A549 (cell line): ENCODE data around the gene POLR3GL. TPM values are rescaled to one million over a fixed set of nuclear protein-coding genes. Genes with fewer than 3 reads are reported as not detected.

Experiments used
- ATAC-seq, 2 experiments: fragments of 200-7000 bp in 1 of 2; fragments of >200 bp in 1 of 2; cut with Nextera tagmentation in 1 of 2; cut with Tn5 transposase in 1 of 2; 3 replicates each; pipeline versions ENCODE4 v1.8.0 to v1.9.1; 2018 to 2020; ENCODE audit warnings: mild to moderate bottlenecking in 1 of 2, moderate library complexity in 1 of 2
- CTCF ChIA-PET: fragments of 300-600 bp; sonication (Branson Sonifier 250); formaldehyde crosslinking; extraction: SDS; loops from one replicate; lab custom pipeline; 2021; ENCODE audit warnings: antibody characterized with exemption, inconsistent platforms; lab: Yijun Ruan, JAX
- POLR2A ChIA-PET: fragments of 350-600 bp; formaldehyde crosslinking; extraction: SDS; loops from one replicate; lab custom pipeline; 2021; ENCODE audit warnings: antibody characterized with exemption, inconsistent platforms; lab: Yijun Ruan, JAX
- DNase-seq, 2 experiments: peaks; one replicate each; pipeline versions ENCODE4 v3.0.0 to v3.0.0-alpha.2; 2011 to 2016; ENCODE audit warnings: low read depth in 1 of 2, low spot score in 1 of 2
- FAIRE-seq: peaks from 2 replicates; lab custom pipeline; 2011; peaks lifted over from hg19 to GRCh38; lab: Jason Lieb, UNC
- H3K27ac ChIP-seq, 2 experiments: fragments of >200 bp; sonication (Bioruptor Twin); formaldehyde crosslinking; 3 replicates each; pipeline ENCODE4 v1.5.1; 2016 to 2017
- H3K4me1 ChIP-seq: fragments of >200 bp; sonication (Bioruptor Twin); formaldehyde crosslinking; 3 replicates; pipeline ENCODE4 v1.6.1; 2016
- H3K4me2 ChIP-seq: fragments of >200 bp; sonication (Bioruptor Twin); formaldehyde crosslinking; 3 replicates; pipeline ENCODE4 v1.6.1; 2016
- H3K4me3 ChIP-seq: fragments of >200 bp; sonication (Bioruptor Twin); formaldehyde crosslinking; 3 replicates; pipeline ENCODE4 v1.5.1; 2016
- H3K9me3 ChIP-seq: fragments of >200 bp; sonication (Bioruptor Twin); formaldehyde crosslinking; 3 replicates; pipeline ENCODE4 v1.6.1; 2016
- BHLHE40 ChIP-seq: IDR thresholded peaks from 2 replicates; pipeline ENCODE4 v1.6.1; 2012; ENCODE audit warnings: low read depth, low read length, inconsistent platforms
- CBX2 ChIP-seq: fragments of 200-600 bp; sonication (generic); IDR thresholded peaks from 2 replicates; pipeline ENCODE4 v1.6.1; 2016; ENCODE audit warnings: low read depth, mild to moderate bottlenecking, borderline replicate concordance
- CHD2 ChIP-seq: fragments of 150-350 bp; IDR thresholded peaks from 2 replicates; pipeline ENCODE4 v1.6.1; 2014; ENCODE audit warnings: low read length; ENCODE audit not compliant: partially characterized antibody
- CHD4 ChIP-seq: fragments of 200-600 bp; sonication (generic); IDR thresholded peaks from 2 replicates; pipeline ENCODE4 v1.6.1; 2016; ENCODE audit warnings: antibody characterized with exemption, mild to moderate bottlenecking, borderline replicate concordance
- E2F6 ChIP-seq: IDR thresholded peaks from 2 replicates; pipeline ENCODE4 v1.6.1; 2012; ENCODE audit warnings: low read depth, borderline replicate concordance
- FOSB ChIP-seq: fragments of 250-450 bp; sonication (Bioruptor Pico); IDR thresholded peaks from 2 replicates; pipeline ENCODE4 v1.5.0; 2020; ENCODE audit warnings: mild to moderate bottlenecking, moderate library complexity
- FOSL2 ChIP-seq, 2 experiments: fragments of 450-650 bp in 1 of 2; fragments of >200 bp in 1 of 2; sonication (Bioruptor Twin) in 1 of 2; formaldehyde crosslinking; IDR thresholded peaks; 2 replicates each; pipeline versions ENCODE4 v1.5.0 to v1.6.1; 2016 to 2020; ENCODE audit warnings: mild to moderate bottlenecking in 1 of 2, moderate library complexity in 1 of 2
- GATA3 ChIP-seq: IDR thresholded peaks from 2 replicates; pipeline ENCODE4 v1.6.1; 2012; ENCODE audit warnings: borderline replicate concordance
- HDAC2 ChIP-seq: fragments of 200-600 bp; sonication (generic); IDR thresholded peaks from 2 replicates; pipeline ENCODE4 v1.6.1; 2016
- HOXB5 ChIP-seq: fragments of 250-450 bp; sonication (Bioruptor Pico); IDR thresholded peaks from 2 replicates; pipeline ENCODE4 v1.5.0; 2020; ENCODE audit warnings: mild to moderate bottlenecking, moderate library complexity
- JUNB ChIP-seq: fragments of >200 bp; sonication (Bioruptor Twin); formaldehyde crosslinking; IDR thresholded peaks from 2 replicates; pipeline ENCODE4 v1.6.1; 2016
- KDM5A ChIP-seq: fragments of 200-600 bp; sonication (generic); IDR thresholded peaks from 2 replicates; pipeline ENCODE4 v1.6.1; 2016; ENCODE audit warnings: antibody characterized with exemption, mild to moderate bottlenecking
- MAFK ChIP-seq: fragments of 450-650 bp; IDR thresholded peaks from 2 replicates; pipeline ENCODE4 v1.6.1; 2014; ENCODE audit not compliant: partially characterized antibody
- MAZ ChIP-seq: fragments of 150-350 bp; IDR thresholded peaks from 2 replicates; pipeline ENCODE4 v1.6.1; 2014; ENCODE audit warnings: antibody characterized with exemption, low read depth, low read length, borderline replicate concordance
- NR3C1 ChIP-seq: fragments of >200 bp; sonication (Bioruptor Twin); formaldehyde crosslinking; IDR thresholded peaks from 3 replicates; pipeline ENCODE4 v1.6.1; 2017
- POLR2A ChIP-seq: IDR thresholded peaks from 2 replicates; pipeline ENCODE4 v1.6.1; 2012; ENCODE audit warnings: mild to moderate bottlenecking, low read length
- RARB ChIP-seq: fragments of 250-450 bp; sonication (Bioruptor Pico); IDR thresholded peaks from 2 replicates; pipeline ENCODE4 v1.8.0; 2021; ENCODE audit warnings: mild to moderate bottlenecking, moderate library complexity
- RFX5 ChIP-seq: fragments of 450-650 bp; IDR thresholded peaks from 2 replicates; pipeline ENCODE4 v1.7.1; 2014; ENCODE audit warnings: antibody characterized with exemption, mild to moderate bottlenecking, moderate library complexity
- RNF2 ChIP-seq: fragments of 200-600 bp; sonication (generic); IDR thresholded peaks from 2 replicates; pipeline ENCODE4 v1.6.1; 2016; ENCODE audit warnings: low read depth, mild to moderate bottlenecking, antibody characterized with exemption, moderate library complexity, borderline replicate concordance
- TFCP2L1 ChIP-seq: fragments of 250-450 bp; sonication (Bioruptor Pico); IDR thresholded peaks from 2 replicates; pipeline ENCODE4 v1.5.0; 2021; ENCODE audit warnings: mild to moderate bottlenecking
- ZC3H11A ChIP-seq: fragments of 450-650 bp; IDR thresholded peaks from 2 replicates; pipeline ENCODE4 v1.6.1; 2014; ENCODE audit warnings: antibody characterized with exemption, mild to moderate bottlenecking
- ZSCAN20 ChIP-seq: fragments of 250-450 bp; sonication (Bioruptor Pico); IDR thresholded peaks from 2 replicates; pipeline ENCODE4 v1.8.0; 2022; ENCODE audit warnings: mild to moderate bottlenecking, moderate library complexity
- WGBS: methylation state at CpG from one replicate; pipeline ENCODE4 v1.1.6; 2017; ENCODE audit errors: missing lambda C conversion rate; 5-methylcytosine and 5-hydroxymethylcytosine counted together
- polyA plus RNA-seq, 4 experiments: library from polyadenylated mRNA; depleted of rRNA in 3 of 4; stranded (reverse); fragments of >200 nt; fragmentation: RNase III in 1 of 4; extraction: RNeasy Plus Mini Kit Qiagen cat#74134 plus additional on column Dnase treatment in 1 of 4; gene quantifications; 2 replicates in 3 of 4; 3 replicates in 1 of 4; pipeline ENCODE4 v1.2.3, GENCODE V29; 2011 to 2017

Gene POLR3GL
- polyA plus RNA-seq, 2 of the 4 experiments (the other 2 are of a cell fraction) = 12.6 to 15.7 TPM

GRCh38 chr1:145992958-145993617, 28.6 kb downstream of the POLR3GL start:
- peaks cover 3% of the 10 kb centered on the region; the same call in 1 of the 3 replicates for H3K4me1 ChIP-seq
- POLR2A ChIA-PET = no interaction called here
- FAIRE-seq = no peak

GRCh38 chr1:145993618-145994390, 29.3 kb downstream of the POLR3GL start:
- ChIA-PET POLR2A (no interaction called here), CTCF (interaction anchor here (1.1 to 24.2 kb wide), 5 partner anchors 15 to 149 kb away, joined by 3 to 566 read pairs (median 7); partner anchors contain the start of genes HJV and NUDT17)
- Histone ChIP-seq H3K4me1 (peaks cover 3% of the 10 kb centered on the region; the same call in 1 of the 3 replicates), H3K4me3 (no peak overlapping the region), H3K27ac (no peak overlapping the region), H3K9me3 (no peaks in the 10 kb centered on the region), H3K4me2 (no peak overlapping the region)
- DNase-seq = no peak
- no peak for FAIRE-seq
- WGBS = 71% methylated on average over 6 of the region's 6 CpGs
- ATAC-seq = no peak
- TF ChIP-seq CHD4 (no peak), FOSB (CRISPR knock-in tag) (no peak), POLR2A (no peak), HDAC2 (no peak), ZSCAN20 (CRISPR knock-in tag) (no peak)

More at GRCh38 chr1:145992958-145993617, 28.6 kb downstream of the POLR3GL start:
- no peak for TF ChIP-seq BHLHE40
- no peak for ATAC-seq
- Histone ChIP-seq H3K4me3 (no peak overlapping the region), H3K9me3 (no peaks in the 10 kb centered on the region), H3K27ac (no peak overlapping the region), H3K4me2 (no peak overlapping the region)
- 82% methylated on average over 5 of the region's 5 CpGs for WGBS
- DNase-seq = no peak
- CTCF ChIA-PET = interaction anchor here (0.8 to 24.2 kb wide), 4 partner anchors 14 to 78 kb away, joined by 3 to 566 read pairs (median 76); partner anchors contain the start of gene HJV

GRCh38 chr1:145994391-145995120, 30.1 kb downstream of the POLR3GL start:
- DNase-seq = no peak
- H3K9me3 ChIP-seq = no peaks in the 10 kb centered on the region
- 79% methylated on average over 10 of the region's 10 CpGs for WGBS
- no peak overlapping the region for H3K4me3 ChIP-seq
- ChIA-PET POLR2A (no interaction called here), CTCF (interaction anchor here (1.0 to 24.2 kb wide), 6 partner anchors 15 to 149 kb away, joined by 3 to 566 read pairs (median 6); partner anchors contain the start of genes HJV and NUDT17)
- peaks cover 4% of the 10 kb centered on the region; the same call in 1 of the 3 replicates for H3K4me1 ChIP-seq
- no peak for FAIRE-seq
- no peak overlapping the region for H3K4me2 ChIP-seq
- no peak for ATAC-seq
- no peak for TF ChIP-seq FOSL2 (IDR thresholded peaks at IDR 0.05)
- no peak for TF ChIP-seq FOSL2 (CRISPR knock-in tag; IDR thresholded peaks at IDR 0.05)
- TF ChIP-seq RARB (CRISPR knock-in tag) = no peak
- no peak for TF ChIP-seq CHD2
- no peak overlapping the region for H3K27ac ChIP-seq

DNA sequence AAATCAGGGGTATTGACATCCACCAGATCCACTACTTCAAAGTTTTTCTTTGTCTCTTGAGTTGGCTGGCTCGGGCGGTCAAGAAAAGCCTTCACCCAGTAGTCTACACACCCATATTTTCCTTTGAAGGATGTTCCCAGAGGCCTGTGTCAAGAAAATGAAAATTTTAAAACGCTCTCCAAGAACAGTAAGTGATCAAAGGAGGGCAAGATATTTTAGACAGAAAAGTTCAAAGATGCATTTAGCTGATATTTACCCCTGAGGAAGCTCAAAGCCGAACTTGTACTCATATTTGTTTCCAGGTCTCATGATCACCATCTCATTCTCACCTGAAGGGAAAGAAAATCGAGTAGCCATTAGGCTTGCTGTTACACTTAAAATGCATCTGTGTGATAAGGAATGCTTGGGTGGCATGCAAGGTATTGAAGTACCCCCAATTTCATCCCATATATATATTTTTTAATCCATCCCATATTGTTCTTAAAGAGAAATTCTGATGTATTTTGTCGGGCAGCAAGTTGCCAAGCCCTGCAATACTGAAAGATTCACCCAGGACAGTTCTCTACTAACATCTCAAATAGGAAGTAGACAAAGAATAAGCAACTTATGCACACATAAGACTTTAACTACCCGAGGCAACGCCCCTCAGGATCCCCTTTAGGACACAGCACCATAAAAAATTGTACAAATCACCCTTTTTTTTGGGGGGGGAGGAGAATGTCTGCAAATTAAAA, 30.8 kb downstream of the POLR3GL start:
- no peak for ATAC-seq
- TF ChIP-seq RFX5 (no peak), TFCP2L1 (CRISPR knock-in tag) (no peak), ZC3H11A (no peak), CBX2 (no peak), CHD2 (no peak), HOXB5 (no peak), MAZ (no peak), POLR2A (no peak), JUNB (no peak), FOSB (CRISPR knock-in tag) (no peak), KDM5A (no peak), MAFK (no peak), NR3C1 (no peak), RNF2 (no peak), E2F6 (no peak), RARB (CRISPR knock-in tag) (no peak), GATA3 (no peak)
- ChIA-PET POLR2A (no interaction called here), CTCF (interaction anchor here (1.0 to 24.2 kb wide), 4 partner anchors 16 to 150 kb away, joined by 3 to 566 read pairs (median 78); partner anchors contain the start of genes HJV and NUDT17)
- Histone ChIP-seq H3K4me2 (no peak overlapping the region; the same call in 2 of the 3 replicates), H3K4me3 (no peak overlapping the region), H3K9me3 (no peaks in the 10 kb centered on the region), H3K27ac (no peak overlapping the region), H3K4me1 (peaks cover 7% of the 10 kb centered on the region; the same call in 1 of the 3 replicates)
- no peak for FAIRE-seq
- 45% methylated on average over 8 of the region's 8 CpGs for WGBS
- DNase-seq = no peak
